HG02870 (cell line): ENCODE results near the gene ANP32B.
A peak's percentile ranks its signal among the peaks of the same experiment; 100 is the strongest.
"Not testable (repeated sequence)": the region's sequence is repeated elsewhere in the genome, so short reads cannot be mapped to it uniquely, and the experiment has no call there.

ENCODE experiments used
- ATAC-seq: cut with Tn5 transposase; IDR thresholded peaks from one replicate; pipeline ENCODE4 v1.9.1; 2021; ENCODE audit warnings: mild to moderate bottlenecking, moderate library complexity; ENCODE audit not compliant: unreplicated experiment

The ANP32B gene

GRCh38 chr9:97991818-97992217 lies 8.7 kb downstream of the ANP32B start:
- ATAC-seq: no peak

- ATAC-seq: no peak
Measured at GRCh38 chr9:97992219-97992618, 9.1 kb downstream of the ANP32B start.

DNA sequence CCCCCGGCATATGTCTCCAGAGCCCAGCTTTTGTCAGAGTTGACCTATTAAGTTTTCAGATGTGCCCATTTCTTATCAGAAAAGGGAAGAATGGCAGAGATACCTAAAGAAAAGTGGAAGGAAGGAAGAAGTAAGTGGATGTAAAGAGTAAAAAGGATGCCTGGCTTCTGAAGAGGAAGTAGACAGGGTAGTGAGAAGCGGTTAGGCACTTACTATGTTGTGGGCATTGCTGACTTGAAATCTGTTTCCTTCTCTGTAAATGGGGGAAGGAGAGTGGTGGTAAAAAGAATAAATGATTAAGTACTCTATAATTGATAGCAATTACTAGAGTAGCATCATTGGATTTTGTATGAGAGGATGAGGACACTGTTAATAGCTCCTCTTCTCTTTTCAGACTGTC lies 9.9 kb downstream of the ANP32B start:
- ATAC-seq: no peak

DNA sequence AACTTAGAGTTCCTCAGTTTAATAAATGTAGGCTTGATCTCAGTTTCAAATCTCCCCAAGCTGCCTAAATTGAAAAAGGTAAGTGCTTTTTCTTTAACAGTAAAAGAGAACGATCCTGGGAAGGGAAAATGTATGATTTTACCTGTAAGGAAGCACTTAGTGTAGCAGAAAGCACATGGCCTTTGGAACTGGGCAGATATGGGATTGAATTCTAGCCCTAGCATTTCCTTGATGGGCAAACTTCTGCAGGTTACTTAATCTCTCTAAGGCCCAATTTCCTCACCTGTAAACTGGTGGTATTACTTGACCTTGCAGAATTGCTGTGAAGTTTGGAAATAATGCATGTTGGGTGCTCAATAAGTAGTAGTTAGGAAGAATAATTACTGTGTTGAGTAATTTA lies 11.6 kb downstream of the ANP32B start:
- no peak for ATAC-seq

DNA sequence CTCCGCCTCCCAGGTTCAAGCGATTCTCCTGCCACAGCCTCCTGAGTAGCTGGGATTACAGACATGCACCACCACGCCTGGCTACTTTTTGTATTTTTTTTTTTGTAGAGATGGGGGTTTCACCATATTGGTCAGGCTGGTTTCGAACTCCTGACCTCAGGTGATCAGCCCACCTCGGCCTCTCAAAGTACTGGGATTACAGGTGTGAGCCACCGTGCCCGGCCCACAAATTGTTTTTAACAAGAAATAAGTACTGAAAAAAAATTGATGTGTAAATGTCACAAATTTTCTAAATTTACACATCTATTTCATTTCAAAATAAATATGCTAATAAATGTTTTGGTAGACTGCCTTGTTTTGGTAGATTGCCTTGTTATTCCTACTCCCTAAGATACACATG lies 13.5 kb downstream of the ANP32B start:
- ATAC-seq: not testable (repeated sequence)

GRCh38 chr9:97997330-97998276 lies 14.5 kb downstream of the ANP32B start:
- no peak for ATAC-seq

- ATAC-seq: no peak
Measured at GRCh38 chr9:98002808-98003207, 19.7 kb downstream of the ANP32B start.

GRCh38 chr9:98006127-98006796 lies 23.1 kb downstream of the ANP32B start:
- no peak for ATAC-seq

DNA sequence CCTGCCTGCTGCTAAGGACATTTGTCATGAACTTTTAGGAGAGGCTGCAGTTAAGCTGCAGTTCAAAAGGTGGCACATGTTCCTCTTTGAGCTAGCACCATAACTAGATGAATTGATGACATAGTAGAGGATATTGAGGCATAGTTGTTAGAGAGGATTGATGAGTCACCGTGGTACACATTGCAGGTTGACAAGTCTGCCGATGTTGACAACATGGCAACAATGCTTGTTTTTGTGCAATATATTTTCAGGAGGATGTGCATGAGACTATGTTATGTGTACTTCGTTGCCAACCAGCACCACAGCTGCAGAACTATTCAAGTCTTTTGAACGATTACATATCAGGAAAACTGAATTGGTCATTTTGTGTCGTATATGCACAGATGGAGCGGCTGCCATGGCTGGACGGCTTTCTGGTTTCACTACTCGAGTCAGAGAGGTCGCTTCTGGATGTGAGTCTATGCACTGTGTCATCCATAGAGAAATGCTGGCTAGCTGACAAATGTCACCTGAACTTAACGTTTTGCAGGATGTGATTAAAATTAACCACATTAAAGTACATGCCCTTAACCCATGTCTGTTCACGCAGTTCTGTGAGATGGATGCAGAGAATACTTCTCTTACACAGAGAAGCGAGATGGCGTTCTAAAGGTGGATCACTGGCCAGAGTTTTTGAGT lies 24.2 kb downstream of the ANP32B start:
- no peak for ATAC-seq

GRCh38 chr9:98008764-98009163 lies 25.6 kb downstream of the ANP32B start:
- no peak for ATAC-seq

DNA sequence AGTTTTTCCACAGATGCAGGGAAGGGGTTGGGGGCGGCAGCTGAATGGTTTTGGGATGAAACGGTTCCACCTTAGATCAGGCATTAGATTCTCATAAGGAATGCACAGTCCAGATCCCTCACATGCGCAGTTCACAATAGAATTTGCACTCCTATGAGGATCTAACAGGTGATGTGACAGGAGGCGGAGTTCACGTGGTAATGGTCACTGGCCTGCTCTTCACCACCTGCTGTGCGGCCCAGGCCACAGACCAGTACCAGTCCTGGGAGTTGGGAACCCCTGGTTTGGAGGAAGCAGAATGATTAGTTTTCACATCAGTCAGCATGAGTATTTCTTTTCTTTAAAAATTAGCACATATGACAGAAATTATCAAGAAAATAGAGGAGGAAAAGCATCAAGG lies 26.3 kb downstream of the ANP32B start:
- ATAC-seq: no peak

DNA sequence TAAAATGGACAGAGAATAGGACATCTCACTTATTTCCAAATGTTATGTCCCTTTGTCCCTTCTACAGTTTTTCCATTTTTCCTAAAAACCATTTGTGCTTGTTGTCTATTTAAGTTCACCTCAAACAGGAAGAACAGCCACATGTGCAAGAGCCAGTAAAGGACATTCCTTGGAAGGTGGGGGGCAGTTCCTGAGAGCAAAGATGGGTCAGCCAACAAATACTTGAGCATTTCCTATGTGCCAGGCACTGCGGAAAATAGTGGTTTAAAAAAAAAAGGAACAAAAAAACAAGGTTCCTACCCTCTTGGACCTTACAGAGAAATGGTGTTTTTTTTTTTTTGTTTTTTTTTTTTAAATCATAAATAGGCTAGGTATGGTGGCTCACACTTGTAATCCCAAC lies 26.8 kb downstream of the ANP32B start:
- ATAC-seq: no peak

DNA sequence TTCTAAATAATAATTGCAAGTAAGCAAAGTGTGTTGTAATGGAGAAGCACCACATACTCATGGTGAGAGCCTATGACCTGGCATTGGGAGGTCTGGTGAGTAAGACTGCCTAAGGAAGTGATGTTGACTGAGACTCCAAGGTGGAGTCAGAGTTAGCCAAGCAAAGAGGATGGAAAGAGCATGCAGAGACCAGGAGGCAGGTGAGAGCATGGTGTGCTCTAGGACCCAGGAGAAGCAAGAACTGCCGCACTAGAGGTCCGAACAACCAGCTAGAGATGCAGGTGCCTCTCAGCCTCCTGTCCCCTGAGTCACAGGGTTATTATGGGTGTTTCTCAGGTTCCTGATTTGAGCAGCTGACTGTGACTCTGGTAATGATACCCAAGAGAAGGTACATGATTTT lies 27.3 kb downstream of the ANP32B start:
- peak; percentile 95 for ATAC-seq

- ATAC-seq: no peak
Measured at GRCh38 chr9:98011122-98011521, 28.0 kb downstream of the ANP32B start.

DNA sequence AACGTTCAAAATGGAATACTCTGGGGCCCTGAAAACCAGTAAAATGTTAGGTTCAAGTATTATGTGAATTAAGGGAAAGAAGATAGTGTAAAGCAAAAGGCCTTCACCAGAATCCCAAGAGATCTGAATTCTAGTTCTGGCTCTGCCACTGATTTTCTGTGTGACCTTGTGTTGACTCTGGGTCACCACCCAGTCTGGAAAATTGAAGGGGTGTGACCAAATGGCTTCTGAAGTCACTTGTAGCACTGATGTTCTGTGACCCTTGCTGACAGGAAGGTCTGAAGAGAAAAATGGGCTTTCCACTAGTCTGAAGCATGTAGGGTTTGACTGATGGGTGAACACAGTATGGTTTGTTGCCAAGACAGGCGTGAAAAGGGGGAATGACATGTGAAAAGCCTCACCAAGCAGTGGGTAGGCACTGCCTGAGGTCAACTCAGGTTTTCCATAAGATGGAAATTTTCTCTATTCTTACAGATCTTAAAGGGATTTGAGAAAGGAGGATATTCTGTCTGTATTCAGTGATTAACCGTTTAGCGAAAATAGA lies 33.1 kb downstream of the ANP32B start:
- ATAC-seq: no peak

DNA sequence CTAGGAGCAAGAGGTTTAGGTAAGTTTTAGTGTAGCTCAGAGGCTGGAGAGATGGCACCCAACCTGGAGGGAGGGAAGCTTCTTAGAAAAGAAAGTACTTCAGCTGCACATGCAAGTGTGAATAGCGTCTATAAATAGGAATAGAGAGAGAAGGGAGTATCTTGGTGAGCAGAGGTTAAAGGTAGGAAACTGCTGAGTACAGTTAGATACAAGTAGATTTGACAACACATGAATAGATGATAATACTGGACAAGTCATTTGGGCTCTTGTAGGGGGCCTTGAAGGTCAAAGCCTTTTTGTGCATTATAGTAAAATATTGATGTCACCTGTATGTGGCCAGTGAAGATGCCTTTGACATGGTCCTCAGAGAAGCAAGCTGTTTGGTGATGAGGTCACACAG lies 34.2 kb downstream of the ANP32B start:
- no peak for ATAC-seq

GRCh38 chr9:98018347-98018746 lies 35.2 kb downstream of the ANP32B start:
- no peak for ATAC-seq

DNA sequence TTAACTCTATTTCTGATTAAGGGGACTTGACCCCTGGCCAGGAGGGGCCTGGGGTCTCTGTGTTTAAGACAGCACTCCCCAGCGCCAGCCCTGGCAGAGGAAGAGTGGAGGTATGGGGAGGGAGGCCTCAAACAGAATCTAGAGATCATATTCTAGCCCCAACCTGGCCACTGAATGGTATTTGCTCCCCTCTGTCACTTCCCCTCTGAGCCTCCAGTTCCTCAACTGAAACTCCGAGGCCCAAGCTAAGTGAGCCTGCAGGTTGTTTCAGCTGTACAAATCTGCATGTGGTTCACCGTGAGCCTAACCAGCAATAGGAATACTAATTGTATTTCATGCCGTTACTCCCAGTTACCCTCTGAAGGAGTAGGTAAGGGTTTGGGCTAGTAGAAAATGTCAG lies 36.0 kb downstream of the ANP32B start:
- no peak for ATAC-seq

DNA sequence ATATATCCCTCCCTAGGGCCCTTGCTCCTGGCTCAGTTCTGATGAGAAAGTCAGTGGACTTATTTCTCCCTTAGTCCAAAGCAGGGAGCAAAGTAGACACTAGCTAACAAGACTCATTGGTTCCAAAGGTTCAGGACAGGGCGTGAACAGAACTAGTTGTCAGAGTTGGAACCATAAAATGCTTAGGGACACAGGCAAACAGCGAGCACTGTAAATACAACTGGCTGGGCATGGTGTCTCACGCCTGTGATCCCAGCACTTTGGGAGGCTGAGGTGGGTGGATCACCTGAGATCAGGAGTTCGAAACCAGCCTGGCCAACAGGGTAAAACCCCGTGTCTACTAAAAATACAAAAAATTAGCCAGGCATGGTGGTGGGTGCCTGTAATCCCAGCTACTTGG lies 36.7 kb downstream of the ANP32B start:
- ATAC-seq: not testable (repeated sequence)

DNA sequence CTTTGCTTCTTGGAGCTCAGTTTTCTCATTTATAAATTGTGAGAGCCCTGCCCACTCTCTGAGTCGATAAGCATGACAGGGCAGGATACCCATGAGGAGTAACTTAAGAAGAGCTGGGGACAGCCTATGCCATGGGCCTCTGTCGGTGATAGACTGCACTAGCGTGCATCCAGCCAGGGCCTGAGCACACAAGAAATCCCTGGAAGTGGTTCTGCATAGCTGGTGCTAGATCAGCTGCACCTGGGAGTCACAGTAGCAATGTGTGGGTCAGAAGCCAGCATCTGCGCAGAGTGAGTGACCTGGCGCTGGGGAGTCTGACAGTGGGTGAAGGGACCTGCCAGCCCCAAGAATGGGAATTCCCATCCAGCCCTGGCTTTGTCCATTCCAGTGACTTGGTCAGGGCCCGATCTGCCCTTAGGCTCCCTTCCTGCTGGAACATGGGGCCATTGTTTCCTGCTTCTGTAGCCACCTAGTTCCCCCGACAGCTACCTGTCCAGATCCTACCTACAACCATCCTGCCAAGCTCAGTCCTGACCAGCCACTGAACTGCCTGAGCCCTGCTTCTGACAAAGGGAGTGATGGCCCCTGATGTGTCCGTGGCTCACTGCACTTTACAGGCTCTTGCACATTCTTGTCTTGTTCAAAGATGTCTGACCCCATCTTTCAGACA lies 37.5 kb downstream of the ANP32B start:
- ATAC-seq: no peak
